Right ventricle myocardium superior (tissue), 1 donor: ENCODE results near the gene NCLN. TPM values are rescaled to one million over a fixed set of nuclear protein-coding genes. Genes with fewer than 3 reads are reported as not detected.
"Not testable (repeated sequence)": the region's sequence is repeated elsewhere in the genome, so short reads cannot be mapped to it uniquely, and the experiment has no call there.

Experiments used
- ATAC-seq: fragments of 200-7000 bp; cut with Tn5 transposase; one replicate; pipeline ENCODE4 v1.9.1; 2020; ENCODE audit warnings: mild to moderate bottlenecking; ENCODE audit not compliant: poor library complexity
- DNase-seq: peaks from one replicate; pipeline ENCODE4 v3.0.0-alpha.2; 2020
- intact Hi-C: fragments of 100-400 bp; cut with DNase I; formaldehyde crosslinking; loops from one replicate; pipeline ENCODE4 v1.11.2; 2022
- total RNA-seq: library from RNA; stranded (reverse); fragmentation: NEBNext Ultra II Directional; extraction: Animal tissue kit (Norgen Biotek cat#: 25700); gene quantifications from one replicate; pipeline ENCODE4 v1.2.1, GENCODE V29; 2021
- donor health status: DM: no; HTN: yes; CAD: no; lungs with severe emphysema.

Gene NCLN
- total RNA-seq, 1 donor from 2014 or later: 24.9 TPM

- no peak for ATAC-seq
- no peak for DNase-seq
- intact Hi-C loops: no loop called here
Observed at GRCh38 chr19:3192228-3192635, 6.5 kb downstream of the NCLN start.

GRCh38 chr19:3192684-3193083, 7.0 kb downstream of the NCLN start:
- intact Hi-C loops: no loop called here
- ATAC-seq: no peak
- no peak for DNase-seq

GRCh38 chr19:3193256-3194105, 7.8 kb downstream of the NCLN start:
- intact Hi-C loops: no loop called here
- DNase-seq (no peak), ATAC-seq (no peak)

- intact Hi-C loops: no loop called here
Observed at GRCh38 chr19:3194106-3195087, 8.7 kb downstream of the NCLN start.

GRCh38 chr19:3196064-3196932, 10.6 kb downstream of the NCLN start:
- DNase-seq (no peak), ATAC-seq (no peak)
- intact Hi-C loops: no loop called here

More at GRCh38 chr19:3194106-3195087, 8.7 kb downstream of the NCLN start:
- no peak for ATAC-seq
- no peak for DNase-seq

- intact Hi-C loops: no loop called here
- DNase-seq: no peak
- ATAC-seq: no peak
Observed at GRCh38 chr19:3196933-3197205, 11.1 kb downstream of the NCLN start.

GRCh38 chr19:3198901-3199700, 13.4 kb downstream of the NCLN start:
- ATAC-seq (no peak), DNase-seq (no peak)
- intact Hi-C loops: no loop called here

GRCh38 chr19:3201072-3201700, 15.5 kb downstream of the NCLN start:
- intact Hi-C loops: no loop called here
- DNase-seq (no peak), ATAC-seq (no peak)

GRCh38 chr19:3201911-3202310, 16.2 kb downstream of the NCLN start:
- intact Hi-C loops: no loop called here
- ATAC-seq (no peak), DNase-seq (no peak)

GRCh38 chr19:3202346-3202745, 16.6 kb downstream of the NCLN start:
- DNase-seq (no peak), ATAC-seq (no peak)
- intact Hi-C loops: no loop called here

GRCh38 chr19:3202895-3203294, 17.2 kb downstream of the NCLN start:
- DNase-seq, intact Hi-C loops, ATAC-seq: not testable (repeated sequence)

GRCh38 chr19:3203805-3204645, 18.3 kb downstream of the NCLN start:
- no peak for ATAC-seq
- DNase-seq: no peak
- intact Hi-C loops: no loop called here

- DNase-seq: no peak
- no peak for ATAC-seq
- intact Hi-C loops: no loop called here
Observed at GRCh38 chr19:3204646-3205275, 19.0 kb downstream of the NCLN start.

- intact Hi-C loops: no loop called here
- DNase-seq: no peak
- no peak for ATAC-seq
Observed at GRCh38 chr19:3206216-3206953, 20.7 kb downstream of the NCLN start.

GRCh38 chr19:3207461-3208242, 21.9 kb downstream of the NCLN start:
- DNase-seq: no peak
- intact Hi-C loops: no loop called here
- ATAC-seq: no peak
